Esophagus squamous epithelium (tissue), 5 donors: ENCODE data around the gene NKIRAS1. TPM values are rescaled to one million over a fixed set of nuclear protein-coding genes. Genes with fewer than 3 reads are reported as not detected.
"Not testable (repeated sequence)": the region's sequence is repeated elsewhere in the genome, so short reads cannot be mapped to it uniquely, and the experiment has no call there.

Experiments
- DNase-seq: peaks from one replicate; lab custom pipeline; 2025; lab: John Stamatoyannopoulos, UW
- H3K27ac ChIP-seq, 4 donors: fragments of 200-600 bp; sonication (generic); one replicate each; pipeline ENCODE4 v1.5.1; 2016 to 2019; ENCODE audit warnings: mild to moderate bottlenecking in 1 of 4
- H3K27me3 ChIP-seq, 4 donors: fragments of 200-600 bp; sonication (generic); 1 replicate in 3 of 4; 2 replicates in 1 of 4; pipeline versions ENCODE4 v1.5.1 to v1.6.0; 2017 to 2021; ENCODE audit warnings: antibody characterized with exemption in 1 of 4
- H3K36me3 ChIP-seq, 3 donors: fragments of 200-600 bp; sonication (generic); one replicate each; pipeline ENCODE4 v1.5.1; 2016 to 2019
- H3K4me1 ChIP-seq, 3 donors: fragments of 200-600 bp; sonication (generic); one replicate each; pipeline ENCODE4 v1.5.1; 2017 to 2019
- H3K4me3 ChIP-seq, 4 donors: fragments of 200-600 bp; sonication (generic); 1 replicate in 3 of 4; 2 replicates in 1 of 4; pipeline ENCODE4 v1.5.1; 2016 to 2019; ENCODE audit warnings: mild to moderate bottlenecking in 2 of 4, moderate library complexity in 1 of 4
- H3K9me3 ChIP-seq, 3 donors: fragments of 200-600 bp; sonication (generic); one replicate each; pipeline ENCODE4 v1.5.1; 2016 to 2019
- CTCF ChIP-seq, 6 experiments: fragments of 450-650 bp in 4 of 6; fragments of 200-600 bp in 2 of 6; sonication (generic) in 2 of 6; IDR thresholded peaks; one replicate each; pipeline ENCODE4 v1.5.1; 2016 to 2019; ENCODE audit warnings: antibody characterized with exemption in 6 of 6, mild to moderate bottlenecking in 4 of 6, moderate library complexity in 4 of 6
- POLR2A ChIP-seq, 4 donors: fragments of 450-650 bp; IDR thresholded peaks; one replicate each; pipeline ENCODE4 v1.6.1; 2017; ENCODE audit warnings: antibody characterized with exemption in 4 of 4, mild to moderate bottlenecking in 4 of 4, moderate library complexity in 3 of 4
- WGBS, 2 donors: methylation state at CpG; one replicate each; pipeline ENCODE4 v1.1.5; 2018; 5-methylcytosine and 5-hydroxymethylcytosine counted together
- intact Hi-C: fragments of 100-400 bp; cut with DNase I; formaldehyde crosslinking; loops from one replicate; pipeline ENCODE4 v1.15.0; 2022
- total RNA-seq, 4 donors: library from RNA; depleted of rRNA; stranded (reverse); fragments of >200 nt; gene quantifications; one replicate each; pipeline ENCODE4 v1.1.0, GENCODE V29; 2016
- donor health status: DM: yes; HTN: yes; CAD: no.

NKIRAS1 gene
- total RNA-seq, 4 donors from 2014 or later = 5.9 to 11.1 (median 8.4) TPM

DNA sequence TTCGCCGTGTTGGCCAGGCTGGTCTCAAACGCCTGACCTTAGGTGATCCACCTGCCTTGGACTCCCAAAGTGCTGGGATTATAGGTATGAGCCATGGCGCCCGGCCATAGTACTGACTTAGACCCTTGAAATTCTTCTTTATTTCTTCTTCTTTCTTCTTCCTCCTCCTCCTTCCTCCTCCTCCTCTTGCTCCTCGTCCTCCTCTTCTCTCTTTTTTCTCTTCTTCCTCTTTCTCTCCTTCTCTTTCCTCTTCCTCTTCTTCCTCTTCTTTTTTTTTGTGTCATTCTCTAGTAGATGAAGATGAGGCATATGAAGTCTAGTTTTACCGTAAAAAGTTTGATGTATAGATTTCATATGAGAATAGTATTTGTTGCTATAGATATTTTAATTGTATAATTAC, 9.5 kb upstream of the NKIRAS1 start:
- DNase-seq = no peak
- no peak overlapping the region for H3K4me3 ChIP-seq
- H3K4me1 ChIP-seq = peaks cover 0 to 19% (median 4%) of the 10 kb centered on the region in 3 donors
- WGBS, 2 donors = 81 to 96% methylated on average over 7 of the region's 7 CpGs
- no peaks in the 10 kb centered on the region for H3K9me3 ChIP-seq
- no peak overlapping the region for H3K27ac ChIP-seq
- no peaks in the 10 kb centered on the region for H3K27me3 ChIP-seq
- peaks cover 0 to 25% (median 0%) of the 10 kb centered on the region in 3 donors for H3K36me3 ChIP-seq
- intact Hi-C loops = no loop called here
- TF ChIP-seq CTCF (IDR thresholded peaks at IDR 0.05) (no peak), POLR2A (IDR thresholded peaks at IDR 0.05) (no peak)

GRCh38 chr3:23923786-23924185, 7.0 kb upstream of the NKIRAS1 start:
- 76 to 83% methylated on average over 2 of the region's 2 CpGs for WGBS, 2 donors
- H3K9me3 ChIP-seq = no peaks in the 10 kb centered on the region
- peaks cover 2 to 39% (median 7%) of the 10 kb centered on the region in 3 donors for H3K4me1 ChIP-seq
- no peak for DNase-seq
- no peak for TF ChIP-seq CTCF (IDR thresholded peaks at IDR 0.05)
- H3K27ac ChIP-seq = no peak overlapping the region
- intact Hi-C loops = no loop called here
- no peak overlapping the region for H3K4me3 ChIP-seq
- H3K36me3 ChIP-seq = peaks cover 0 to 49% (median 0%) of the 10 kb centered on the region in 3 donors
- H3K27me3 ChIP-seq = no peaks in the 10 kb centered on the region

DNA sequence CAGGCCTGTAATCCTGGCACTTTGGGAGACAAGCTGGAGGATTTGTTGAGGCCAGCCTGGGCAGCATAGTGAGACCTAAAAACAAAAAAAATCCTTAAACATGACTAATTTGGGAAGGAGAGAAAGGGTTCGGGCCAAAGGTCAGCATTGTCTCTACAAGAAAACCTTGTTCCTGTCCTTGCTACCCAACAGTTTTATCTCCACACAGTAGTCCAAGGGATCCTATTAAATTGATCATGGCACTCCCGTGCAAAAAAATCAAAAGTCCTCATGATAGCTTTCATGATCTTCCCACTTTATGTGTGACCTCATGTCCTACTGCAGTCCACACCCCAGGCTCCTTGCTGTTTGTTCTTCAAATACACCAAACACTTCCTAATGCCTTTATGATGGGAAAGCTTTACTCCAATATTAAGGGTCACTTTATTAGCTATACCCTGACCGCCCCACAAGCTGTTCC, 4.3 kb upstream of the NKIRAS1 start:
- Histone ChIP-seq H3K4me3 (no peak overlapping the region), H3K4me1 (peaks cover 6 to 35% (median 9%) of the 10 kb centered on the region in 3 donors), H3K27me3 (no peaks in the 10 kb centered on the region), H3K9me3 (no peaks in the 10 kb centered on the region), H3K36me3 (peaks cover 0 to 59% (median 0%) of the 10 kb centered on the region in 3 donors), H3K27ac (no peak overlapping the region)
- 86 to 93% methylated on average over 3 of the region's 3 CpGs for WGBS, 2 donors
- DNase-seq = no peak
- intact Hi-C loops = no loop called here
- TF ChIP-seq POLR2A (IDR thresholded peaks at IDR 0.05) (no peak), CTCF (IDR thresholded peaks at IDR 0.05) (no peak)

GRCh38 chr3:23920151-23920655, 3.4 kb upstream of the NKIRAS1 start:
- 76 to 81% methylated on average over 5 of the region's 5 CpGs for WGBS, 2 donors
- Histone ChIP-seq H3K27ac (no peak overlapping the region), H3K27me3 (no peaks in the 10 kb centered on the region), H3K4me3 (no peak overlapping the region), H3K9me3 (no peaks in the 10 kb centered on the region), H3K36me3 (peaks cover 0 to 59% (median 0%) of the 10 kb centered on the region in 3 donors), H3K4me1 (peaks cover 14 to 44% (median 15%) of the 10 kb centered on the region in 3 donors)
- intact Hi-C loops = no loop called here
- DNase-seq = no peak
- TF ChIP-seq CTCF (IDR thresholded peaks at IDR 0.05) (no peak), POLR2A (IDR thresholded peaks at IDR 0.05) (no peak)

DNA sequence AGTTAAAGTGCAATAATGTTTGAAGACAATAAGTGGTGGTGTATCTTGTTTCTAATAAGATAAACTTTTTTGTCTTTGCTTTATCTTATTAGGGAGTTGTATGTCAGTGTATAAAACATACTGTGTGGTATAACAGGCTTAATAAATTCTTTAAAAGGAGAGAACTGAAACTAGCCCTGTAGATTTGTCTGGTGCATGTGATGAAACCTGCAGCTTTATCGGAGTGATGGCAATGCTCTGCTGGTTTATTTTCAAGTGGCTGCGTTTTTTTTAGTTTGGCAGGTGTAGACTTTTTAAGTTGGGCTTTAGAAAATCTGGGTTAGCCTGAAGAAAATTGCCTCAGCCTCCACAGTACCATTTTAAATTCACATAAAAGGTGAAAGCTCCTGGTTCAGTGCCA, 2.8 kb upstream of the NKIRAS1 start:
- WGBS, 2 donors = 53 to 75% methylated on average over 2 of the region's 2 CpGs

GRCh38 chr3:23918331-23918730, 1.5 kb upstream of the NKIRAS1 start:
- Histone ChIP-seq H3K27ac (peak overlapping the region; percentile 97 to 99 (median 98)), H3K36me3 (peaks cover 0 to 52% (median 0%) of the 10 kb centered on the region in 3 donors)
- WGBS, 2 donors = 18 to 19% methylated on average over 12 of the region's 12 CpGs

More for the DNA sequence above, 2.8 kb upstream of the NKIRAS1 start:
- TF ChIP-seq POLR2A (IDR thresholded peaks at IDR 0.05) = no peak
- TF ChIP-seq CTCF (IDR thresholded peaks at IDR 0.05) = no peak
- no peaks in the 10 kb centered on the region for H3K9me3 ChIP-seq
- DNase-seq = no peak
- intact Hi-C loops = no loop called here
- no peak overlapping the region for H3K4me3 ChIP-seq
- peaks cover 15 to 49% (median 19%) of the 10 kb centered on the region in 3 donors for H3K4me1 ChIP-seq
- H3K36me3 ChIP-seq = peaks cover 0 to 59% (median 0%) of the 10 kb centered on the region in 3 donors
- no peaks in the 10 kb centered on the region for H3K27me3 ChIP-seq
- H3K27ac ChIP-seq = no peak overlapping the region

GRCh38 chr3:23917679-23918303, 1.0 kb upstream of the NKIRAS1 start:
- Histone ChIP-seq H3K4me1 (peaks cover 15 to 57% (median 19%) of the 10 kb centered on the region in 3 donors), H3K36me3 (peaks cover 0 to 50% (median 0%) of the 10 kb centered on the region in 3 donors), H3K4me3 (peak overlapping the region; percentile 90 to 96 (median 95)), H3K27ac (peak overlapping the region; percentile 97 to 99 (median 98))
- H3K9me3 ChIP-seq, DNase-seq, H3K27me3 ChIP-seq, intact Hi-C loops: not testable (repeated sequence)
- 0 to 3% methylated on average over 7 to 11 of the region's 21 CpGs for WGBS, 2 donors

More at GRCh38 chr3:23918331-23918730, 1.5 kb upstream of the NKIRAS1 start:
- peaks cover 15 to 57% (median 19%) of the 10 kb centered on the region in 3 donors for H3K4me1 ChIP-seq
- H3K4me3 ChIP-seq = peak overlapping the region; percentile 90 to 96 (median 95)
- H3K27me3 ChIP-seq, intact Hi-C loops, H3K9me3 ChIP-seq, DNase-seq: not testable (repeated sequence)
